ENCODE measurements around the gene RRP1B.

The RRP1B gene

GRCh38 chr21:43740497-43741156, 81.3 kb downstream of the RRP1B start:
- no peaks in the 10 kb centered on the region for H3K9me3 ChIP-seq (ENCODE audit: low read depth, low read length)
- no peaks in the 10 kb centered on the region for H3K36me3 ChIP-seq (ENCODE audit: insufficient read depth, low read length)
- no peak overlapping the region for H3K27ac ChIP-seq
- TF ChIP-seq EZH2 (IDR thresholded peaks at IDR 0.05) (no peak), FOXP2 (optimal IDR thresholded peaks at IDR 0.05; ENCODE audit: control extremely low read depth, extremely low read length, insufficient read depth) (no peak), POLR2AphosphoS5 (IDR thresholded peaks at IDR 0.05; ENCODE audit: borderline replicate concordance, low read depth, low read length) (no peak)
- H3K9ac ChIP-seq (ENCODE audit: insufficient read length) = no peak overlapping the region
- H3K4me3 ChIP-seq = no peak overlapping the region
- no peak for DNase-seq (ENCODE audit: low read depth, low spot score)

- no peak for TF ChIP-seq EZH2 (IDR thresholded peaks at IDR 0.05)
- Histone ChIP-seq H3K9ac (ENCODE audit: insufficient read length) (no peak overlapping the region), H3K27ac (no peak overlapping the region)
Measured at GRCh38 chr21:43741423-43742096, 82.2 kb downstream of the RRP1B start.

GRCh38 chr21:43743947-43744346, 84.6 kb downstream of the RRP1B start:
- no peak overlapping the region for H3K4me3 ChIP-seq
- DNase-seq (ENCODE audit: low read depth, low spot score) = no peak
- TF ChIP-seq POLR2AphosphoS5 (IDR thresholded peaks at IDR 0.05; ENCODE audit: borderline replicate concordance, low read depth, low read length) = no peak
- TF ChIP-seq FOXP2 (optimal IDR thresholded peaks at IDR 0.05; ENCODE audit: control extremely low read depth, extremely low read length, insufficient read depth) = no peak
- no peak for TF ChIP-seq EZH2 (IDR thresholded peaks at IDR 0.05)
- H3K9ac ChIP-seq (ENCODE audit: insufficient read length) = no peak overlapping the region
- H3K36me3 ChIP-seq (ENCODE audit: insufficient read depth, low read length) = no peaks in the 10 kb centered on the region
- H3K27ac ChIP-seq = no peak overlapping the region
- no peaks in the 10 kb centered on the region for H3K9me3 ChIP-seq (ENCODE audit: low read depth, low read length)

More at GRCh38 chr21:43741423-43742096, 82.2 kb downstream of the RRP1B start:
- no peak for DNase-seq (ENCODE audit: low read depth, low spot score)
- H3K4me3 ChIP-seq = no peak overlapping the region
- H3K36me3 ChIP-seq (ENCODE audit: insufficient read depth, low read length) = no peaks in the 10 kb centered on the region
- H3K9me3 ChIP-seq (ENCODE audit: low read depth, low read length) = no peaks in the 10 kb centered on the region

DNA sequence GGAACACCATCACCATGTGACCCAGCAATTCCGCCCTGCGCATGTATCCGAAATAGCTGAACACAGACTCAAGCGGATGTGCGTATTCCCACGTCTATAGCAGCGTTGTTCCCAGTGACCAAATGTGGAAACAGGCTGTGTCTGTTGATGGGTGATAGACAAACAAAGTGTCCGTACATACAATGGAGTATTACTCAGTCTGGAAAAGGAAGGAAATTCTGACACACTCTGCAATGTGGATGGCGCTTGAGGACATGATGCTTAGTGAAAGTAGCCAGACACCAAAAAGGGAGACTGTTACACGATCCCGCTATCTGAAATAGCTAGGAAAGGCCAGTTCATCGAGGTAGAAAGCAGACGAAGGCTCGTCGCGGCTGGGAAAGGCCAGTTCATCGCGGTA, 85.4 kb downstream of the RRP1B start:
- no peaks in the 10 kb centered on the region for H3K9me3 ChIP-seq (ENCODE audit: low read depth, low read length)
- H3K4me3 ChIP-seq = no peak overlapping the region
- no peak for DNase-seq (ENCODE audit: low read depth, low spot score)
- H3K36me3 ChIP-seq (ENCODE audit: insufficient read depth, low read length) = no peaks in the 10 kb centered on the region
- TF ChIP-seq EZH2 (IDR thresholded peaks at IDR 0.05) = no peak
- no peak for TF ChIP-seq POLR2AphosphoS5 (IDR thresholded peaks at IDR 0.05; ENCODE audit: borderline replicate concordance, low read depth, low read length)
- no peak overlapping the region for H3K27ac ChIP-seq
- no peak overlapping the region for H3K9ac ChIP-seq (ENCODE audit: insufficient read length)

All from SK-N-MC (cell line).